Transverse colon (tissue), 3 donors: ENCODE results near the gene UBE2D2.

Source experiments
- CTCF ChIP-seq, 5 experiments: fragments of 200-600 bp in 3 of 5; fragments of 450-650 bp in 2 of 5; sonication (generic) in 3 of 5; IDR thresholded peaks; 1 replicate in 2 of 5; 2 replicates in 3 of 5; pipeline ENCODE4 v1.5.1; 2016 to 2017; ENCODE audit warnings: antibody characterized with exemption in 5 of 5, inconsistent platforms in 3 of 5, mild to moderate bottlenecking in 2 of 5, moderate library complexity in 1 of 5
- EP300 ChIP-seq: sonication (generic); formaldehyde crosslinking; IDR thresholded peaks from one replicate; pipeline ENCODE4 v1.6.1; 2017; ENCODE audit warnings: antibody characterized with exemption, low read depth
- POLR2A ChIP-seq: fragments of 450-650 bp; IDR thresholded peaks from one replicate; pipeline ENCODE4 v1.6.1; 2016; ENCODE audit warnings: antibody characterized with exemption, mild to moderate bottlenecking, moderate library complexity

GRCh38 chr5:139601429-139601828 is 40.3 kb downstream of the UBE2D2 start:
- TF ChIP-seq CTCF (IDR thresholded peaks at IDR 0.05) (no peak), POLR2A (no peak), EP300 (no peak)
